H54 (cell line): ENCODE measurements around the gene AIDA.

Source experiments
- DNase-seq: peaks from one replicate; pipeline ENCODE4 v3.0.0; 2011; ENCODE audit warnings: low spot score, mixed read lengths; ENCODE audit not compliant: insufficient read length
- FAIRE-seq: peaks from 3 replicates; lab custom pipeline; 2011; peaks lifted over from hg19 to GRCh38; lab: Jason Lieb, UNC
- POLR2A ChIP-seq: IDR thresholded peaks from 2 replicates; pipeline ENCODE4 v1.6.1; 2011; ENCODE audit warnings: low read depth, mild to moderate bottlenecking, low read length

AIDA gene

GRCh38 chr1:222643938-222644635 is 68.2 kb downstream of the AIDA start:
- TF ChIP-seq POLR2A = peak; percentile 50
- FAIRE-seq = peak; percentile 99
- peak; percentile 70 for DNase-seq

- no peak for TF ChIP-seq POLR2A
- peak; percentile 68 for FAIRE-seq
- no peak for DNase-seq
Observed at GRCh38 chr1:222643606-222643937, 68.7 kb downstream of the AIDA start.

- DNase-seq (no peak), FAIRE-seq (no peak)
Observed at GRCh38 chr1:222642468-222642867, 69.8 kb downstream of the AIDA start.

GRCh38 chr1:222641269-222641948 is 70.9 kb downstream of the AIDA start:
- no peak for TF ChIP-seq POLR2A
- DNase-seq = no peak
- FAIRE-seq = no peak

More at GRCh38 chr1:222642468-222642867, 69.8 kb downstream of the AIDA start:
- TF ChIP-seq POLR2A = no peak

GRCh38 chr1:222634180-222635013 is 77.9 kb downstream of the AIDA start:
- TF ChIP-seq POLR2A = no peak
- no peak for DNase-seq
- FAIRE-seq = peak; percentile 43

- FAIRE-seq (no peak), DNase-seq (no peak)
- TF ChIP-seq POLR2A = no peak
Observed at GRCh38 chr1:222632749-222633148, 79.5 kb downstream of the AIDA start.

GRCh38 chr1:222631611-222632208 is 80.6 kb downstream of the AIDA start:
- no peak for TF ChIP-seq POLR2A
- DNase-seq (no peak), FAIRE-seq (no peak)

- FAIRE-seq (no peak), DNase-seq (no peak)
- TF ChIP-seq POLR2A = no peak
Observed at GRCh38 chr1:222629921-222630535, 82.3 kb downstream of the AIDA start.

GRCh38 chr1:222627232-222627631 is 85.1 kb downstream of the AIDA start:
- no peak for FAIRE-seq

GRCh38 chr1:222624214-222624613 is 88.1 kb downstream of the AIDA start:
- FAIRE-seq (no peak), DNase-seq (no peak)
- no peak for TF ChIP-seq POLR2A

More at GRCh38 chr1:222627232-222627631, 85.1 kb downstream of the AIDA start:
- DNase-seq = no peak
- TF ChIP-seq POLR2A = no peak

GRCh38 chr1:222623458-222623857 is 88.8 kb downstream of the AIDA start:
- TF ChIP-seq POLR2A = no peak
- DNase-seq = no peak
- no peak for FAIRE-seq

- no peak for DNase-seq
- no peak for TF ChIP-seq POLR2A
- no peak for FAIRE-seq
Observed at GRCh38 chr1:222622765-222623164, 89.5 kb downstream of the AIDA start.

GRCh38 chr1:222620566-222620965 is 91.7 kb downstream of the AIDA start:
- TF ChIP-seq POLR2A = no peak
- FAIRE-seq (no peak), DNase-seq (no peak)
